WERI-Rb-1 (cell line): ENCODE measurements around the gene AP4E1.
A peak's percentile ranks its signal among the peaks of the same experiment; 100 is the strongest.
"Not testable (repeated sequence)": the region's sequence is repeated elsewhere in the genome, so short reads cannot be mapped to it uniquely, and the experiment has no call there.

Experiments
- DNase-seq: peaks from one replicate; pipeline ENCODE4 v3.0.0-alpha.2; 2020
- H3K27ac ChIP-seq: fragments of 250-450 bp; sonication (Bioruptor Pico); 2 replicates; pipeline ENCODE4 v1.5.1; 2020; ENCODE audit warnings: mild to moderate bottlenecking, moderate library complexity
- H3K27me3 ChIP-seq: fragments of 250-450 bp; sonication (Bioruptor Pico); 2 replicates; pipeline ENCODE4 v1.5.1; 2021; ENCODE audit warnings: mild to moderate bottlenecking, low read depth, moderate library complexity; ENCODE audit not compliant: insufficient read depth, severe bottlenecking
- H3K36me3 ChIP-seq: fragments of 250-450 bp; sonication (Bioruptor Pico); 2 replicates; pipeline ENCODE4 v1.5.1; 2020; ENCODE audit warnings: mild to moderate bottlenecking, moderate library complexity
- H3K4me3 ChIP-seq: 2 replicates; pipeline ENCODE4 v1.5.1; 2011; ENCODE audit warnings: low read depth, mild to moderate bottlenecking, control low read depth, low read length
- H3K9me3 ChIP-seq: fragments of 250-450 bp; sonication (Bioruptor Pico); 2 replicates; pipeline ENCODE4 v1.5.1; 2021; ENCODE audit warnings: mild to moderate bottlenecking, moderate library complexity; ENCODE audit not compliant: severe bottlenecking
- CTCF ChIP-seq: IDR thresholded peaks from 2 replicates; pipeline ENCODE4 v1.5.1; 2011; ENCODE audit warnings: low read depth, mild to moderate bottlenecking, control low read depth, inconsistent platforms, low read length

Gene AP4E1

DNA sequence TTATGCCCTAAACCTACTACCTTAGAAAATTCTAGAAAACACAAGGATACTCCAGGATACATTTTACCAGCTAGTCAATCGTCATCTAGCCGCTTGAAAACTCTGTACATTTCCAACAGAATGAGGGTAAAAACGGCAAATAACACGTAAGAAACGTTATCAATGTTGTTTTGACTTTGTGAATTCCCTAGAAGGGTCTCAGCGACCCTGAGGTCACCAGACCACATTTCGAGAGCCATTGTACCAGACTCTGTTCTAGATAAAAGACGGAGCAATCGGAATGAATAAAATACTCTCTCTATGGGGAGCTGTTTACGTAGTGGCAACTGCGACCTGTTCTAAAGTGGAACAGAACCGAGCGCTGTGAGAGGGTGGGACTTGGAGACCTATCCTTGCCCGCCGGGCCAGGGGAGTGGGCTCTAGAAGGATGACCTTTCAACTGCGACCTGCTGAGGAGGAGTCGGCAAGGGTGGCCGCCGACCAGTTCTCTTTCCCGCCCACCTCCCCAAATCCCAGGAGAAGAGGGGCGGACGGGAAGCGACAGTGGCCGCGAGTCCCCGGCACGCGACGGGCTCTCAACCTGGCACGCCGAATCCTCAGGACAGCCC lies 778 bp upstream of the AP4E1 start:
- H3K36me3 ChIP-seq: peaks cover 13% of the 10 kb centered on the region
- peaks cover 8% of the 10 kb centered on the region for H3K27me3 ChIP-seq
- no peaks in the 10 kb centered on the region for H3K9me3 ChIP-seq
- peak overlapping the region; percentile 69 for H3K27ac ChIP-seq
- no peak for TF ChIP-seq CTCF
- DNase-seq: peak; percentile 21
- H3K4me3 ChIP-seq: peak overlapping the region; percentile 81

DNA sequence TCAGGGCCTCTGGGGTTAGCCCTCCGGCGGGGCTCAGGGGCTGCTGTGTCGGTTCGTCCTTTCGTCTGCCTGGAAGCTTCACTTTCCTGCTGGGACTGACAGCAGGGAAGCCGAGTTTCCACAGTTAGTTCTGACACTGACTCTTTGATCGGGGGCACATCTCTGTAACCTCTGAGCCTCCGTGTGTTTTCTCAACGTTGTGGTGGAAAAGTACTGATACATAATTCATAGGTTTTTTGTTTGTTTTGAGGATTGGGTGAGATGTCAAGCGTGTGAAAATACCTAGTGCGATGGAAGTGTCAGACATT lies 481 bp downstream of the AP4E1 start:
- H3K27ac ChIP-seq: peak overlapping the region; percentile 69
- H3K9me3 ChIP-seq: no peaks in the 10 kb centered on the region
- H3K4me3 ChIP-seq: peak overlapping the region; percentile 81
- H3K27me3 ChIP-seq: peaks cover 8% of the 10 kb centered on the region
- peaks cover 16% of the 10 kb centered on the region for H3K36me3 ChIP-seq
- TF ChIP-seq CTCF: no peak
- DNase-seq: no peak

- H3K27me3 ChIP-seq, H3K4me3 ChIP-seq, H3K9me3 ChIP-seq, DNase-seq, H3K27ac ChIP-seq: not testable (repeated sequence)
- H3K36me3 ChIP-seq: peaks cover 17% of the 10 kb centered on the region
Measured at GRCh38 chr15:50910426-50910795, 1.9 kb downstream of the AP4E1 start.

GRCh38 chr15:50911001-50911400 lies 2.5 kb downstream of the AP4E1 start:
- no peak for DNase-seq
- no peaks in the 10 kb centered on the region for H3K9me3 ChIP-seq
- H3K27ac ChIP-seq: no peak overlapping the region
- peaks cover 22% of the 10 kb centered on the region for H3K36me3 ChIP-seq
- H3K27me3 ChIP-seq: peaks cover 8% of the 10 kb centered on the region
- H3K4me3 ChIP-seq: no peak overlapping the region
- no peak for TF ChIP-seq CTCF

DNA sequence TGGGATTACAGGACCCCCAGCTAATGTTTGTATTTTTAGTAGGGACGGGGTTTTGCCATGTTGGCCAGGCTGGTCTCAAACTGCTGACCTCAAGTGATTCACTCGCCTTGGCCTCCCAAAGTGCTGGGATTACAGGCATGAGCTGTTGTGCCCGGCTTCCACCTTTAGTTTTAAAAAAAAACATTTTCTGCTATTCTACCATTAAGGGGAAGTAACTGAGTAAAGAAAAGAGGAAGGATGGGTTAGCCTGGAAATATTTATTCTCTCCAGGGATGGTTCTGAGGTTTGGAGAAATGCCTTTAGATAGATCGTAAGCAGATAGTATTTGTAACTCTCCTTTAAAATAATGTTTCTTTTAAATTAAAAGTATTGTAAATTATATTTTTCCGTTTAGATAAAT lies 3.1 kb downstream of the AP4E1 start:
- H3K4me3 ChIP-seq: no peak overlapping the region
- peaks cover 8% of the 10 kb centered on the region for H3K27me3 ChIP-seq
- no peak for DNase-seq
- TF ChIP-seq CTCF: no peak
- peaks cover 23% of the 10 kb centered on the region for H3K36me3 ChIP-seq
- no peak overlapping the region for H3K27ac ChIP-seq
- H3K9me3 ChIP-seq: no peaks in the 10 kb centered on the region

- Histone ChIP-seq H3K36me3 (peaks cover 25% of the 10 kb centered on the region), H3K4me3 (no peak overlapping the region), H3K27me3 (no peaks in the 10 kb centered on the region), H3K27ac (no peak overlapping the region), H3K9me3 (no peaks in the 10 kb centered on the region)
- TF ChIP-seq CTCF: no peak
- DNase-seq: no peak
Measured at GRCh38 chr15:50916400-50916799, 7.9 kb downstream of the AP4E1 start.

DNA sequence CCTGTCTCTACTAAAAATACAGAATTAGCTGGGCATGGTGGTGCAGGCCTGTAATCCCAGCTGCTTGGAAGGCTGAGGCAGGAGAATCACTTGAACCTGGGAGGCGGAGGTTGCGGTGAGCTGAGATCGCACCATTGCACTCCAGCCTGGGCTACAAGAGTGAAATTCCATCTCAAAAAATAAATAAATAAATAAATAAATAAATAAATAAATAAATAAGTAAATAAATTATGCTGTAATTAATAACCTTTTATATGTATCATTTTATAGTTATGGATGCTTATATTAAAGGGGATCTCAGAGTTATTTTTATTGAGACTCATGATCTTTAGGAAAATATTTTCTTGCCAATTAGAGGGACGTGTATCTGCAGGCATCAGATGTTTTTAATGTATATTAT lies 10.9 kb downstream of the AP4E1 start:
- H3K36me3 ChIP-seq: peaks cover 13% of the 10 kb centered on the region
- DNase-seq, H3K27me3 ChIP-seq, H3K4me3 ChIP-seq, H3K27ac ChIP-seq, H3K9me3 ChIP-seq: not testable (repeated sequence)
